Activated CD4-positive, alpha-beta T cell treated with anti-CD3 and anti-CD28 coated beads, Interleukin-2, Interleukin-6, amounts not matched to agents 100 ng/mL and 50 ng/mL, durations not matched to agents 16 hours and 8 hours (primary cell): ENCODE data around the gene C2orf42.
"Not testable (repeated sequence)": the region's sequence is repeated elsewhere in the genome, so short reads cannot be mapped to it uniquely, and the experiment has no call there.

Experiments
- DNase-seq: peaks from one replicate; pipeline ENCODE4 v3.0.0-alpha.2; 2020

C2orf42 gene

GRCh38 chr2:70102323-70102905, 88.4 kb downstream of the C2orf42 start:
- DNase-seq = not testable (repeated sequence)

- DNase-seq = not testable (repeated sequence)
Observed at GRCh38 chr2:70101686-70102085, 89.1 kb downstream of the C2orf42 start.

GRCh38 chr2:70101174-70101573, 89.6 kb downstream of the C2orf42 start:
- no peak for DNase-seq
